Ramos (cell line): ENCODE results near the gene WDR1.

ENCODE experiments used
- in situ Hi-C: fragments of 300-500 bp; cut with MboI; formaldehyde crosslinking; loops from one replicate; pipeline ENCODE4 v1.14.3; 2022; ENCODE audit warnings: low sequenced_read_pairs; ENCODE audit not compliant: unreplicated experiment

Gene WDR1

GRCh38 chr4:10116569-10117358 is at the start of gene WDR1:
TSS of gene WDR1 (minus strand) at chr4:10116799. CDS start at chr4:10116666, 133 bp downstream.
- in situ Hi-C loops, result no loop called here

- in situ Hi-C loops, result no loop called here
Measured at GRCh38 chr4:10164877-10165283, 48.3 kb upstream of the WDR1 start.

GRCh38 chr4:10163296-10163695 is 46.7 kb upstream of the WDR1 start:
- in situ Hi-C loops, result no loop called here

GRCh38 chr4:10162341-10163000 is 45.9 kb upstream of the WDR1 start:
- in situ Hi-C loops, result no loop called here

- in situ Hi-C loops, result no loop called here
Measured at GRCh38 chr4:10161840-10162239, 45.2 kb upstream of the WDR1 start.

- in situ Hi-C loops, result no loop called here
Measured at GRCh38 chr4:10161146-10161545, 44.5 kb upstream of the WDR1 start.

- in situ Hi-C loops, result no loop called here
Measured at GRCh38 chr4:10160281-10160856, 43.8 kb upstream of the WDR1 start.

GRCh38 chr4:10159671-10160070 is 43.1 kb upstream of the WDR1 start:
- in situ Hi-C loops, result loop anchor here (10.0 kb wide), 1 partner anchor 385 kb away; no protein-coding TSS in a partner anchor

- in situ Hi-C loops, result loop anchor here (10.0 kb wide), 1 partner anchor 386 kb away; no protein-coding TSS in a partner anchor
Measured at GRCh38 chr4:10158333-10158942, 41.8 kb upstream of the WDR1 start.

GRCh38 chr4:10157478-10158332 is 41.1 kb upstream of the WDR1 start:
- in situ Hi-C loops, result loop anchor here (10.0 kb wide), 1 partner anchor 387 kb away; no protein-coding TSS in a partner anchor

- in situ Hi-C loops, result loop anchor here (10.0 kb wide), 1 partner anchor 391 kb away; no protein-coding TSS in a partner anchor
Measured at GRCh38 chr4:10154241-10154640, 37.6 kb upstream of the WDR1 start.

- in situ Hi-C loops, result loop anchor here (10.0 kb wide), 1 partner anchor 392 kb away; no protein-coding TSS in a partner anchor
Measured at GRCh38 chr4:10153161-10153560, 36.6 kb upstream of the WDR1 start.

- in situ Hi-C loops, result loop anchor here (10.0 kb wide), 1 partner anchor 394 kb away; no protein-coding TSS in a partner anchor
Measured at GRCh38 chr4:10151182-10151581, 34.6 kb upstream of the WDR1 start.

GRCh38 chr4:10144966-10145365 is 28.4 kb upstream of the WDR1 start:
- in situ Hi-C loops, result no loop called here

GRCh38 chr4:10144479-10144878 is 27.9 kb upstream of the WDR1 start:
- in situ Hi-C loops, result no loop called here

- in situ Hi-C loops, result no loop called here
Measured at GRCh38 chr4:10143171-10143570, 26.6 kb upstream of the WDR1 start.

GRCh38 chr4:10140866-10141759 is 24.5 kb upstream of the WDR1 start:
- in situ Hi-C loops, result no loop called here

- in situ Hi-C loops, result no loop called here
Measured at GRCh38 chr4:10139518-10139917, 22.9 kb upstream of the WDR1 start.

GRCh38 chr4:10135260-10135659 is 18.7 kb upstream of the WDR1 start:
- in situ Hi-C loops, result no loop called here
